GM12875 (cell line): ENCODE results near the gene FOXP1.
A peak's percentile ranks its signal among the peaks of the same experiment; 100 is the strongest.

Experiments
- H3K4me3 ChIP-seq: one replicate; pipeline ENCODE4 v1.5.1; 2011; ENCODE audit warnings: low read depth, low read length, control low read depth
- CTCF ChIP-seq: IDR thresholded peaks from 2 replicates; pipeline ENCODE4 v1.5.1; 2011; ENCODE audit warnings: low read depth, mild to moderate bottlenecking, control low read depth, inconsistent platforms, low read length, moderate library complexity, borderline replicate concordance; ENCODE audit not compliant: insufficient read depth

The FOXP1 gene

GRCh38 chr3:71070497-71071463, 512.7 kb downstream of the FOXP1 start:
- TF ChIP-seq CTCF: no peak

GRCh38 chr3:71069797-71070196, 513.7 kb downstream of the FOXP1 start:
- peak; percentile 46; the same call in 1 of the 2 replicates for TF ChIP-seq CTCF
- no peak overlapping the region for H3K4me3 ChIP-seq

More at GRCh38 chr3:71070497-71071463, 512.7 kb downstream of the FOXP1 start:
- no peak overlapping the region for H3K4me3 ChIP-seq

- no peak for TF ChIP-seq CTCF
- no peak overlapping the region for H3K4me3 ChIP-seq
Measured at GRCh38 chr3:71067977-71068654, 515.4 kb downstream of the FOXP1 start.

- TF ChIP-seq CTCF: no peak
- no peak overlapping the region for H3K4me3 ChIP-seq
Measured at GRCh38 chr3:71066849-71067261, 516.7 kb downstream of the FOXP1 start.

- H3K4me3 ChIP-seq: no peak overlapping the region
- no peak for TF ChIP-seq CTCF
Measured at GRCh38 chr3:71066356-71066755, 517.2 kb downstream of the FOXP1 start.

GRCh38 chr3:71065764-71066013, 517.8 kb downstream of the FOXP1 start:
- no peak for TF ChIP-seq CTCF
- no peak overlapping the region for H3K4me3 ChIP-seq
